Upper lobe of right lung (tissue), 1 donor: Measurements from ENCODE around the gene SYT6. TPM values are rescaled to one million over a fixed set of nuclear protein-coding genes. Genes with fewer than 3 reads are reported as not detected.

Experiments used
- ATAC-seq: fragments of 200-7000 bp; cut with Tn5 transposase; one replicate; pipeline ENCODE4 v1.9.1; 2020; ENCODE audit warnings: mild to moderate bottlenecking, moderate library complexity
- DNase-seq: peaks from one replicate; pipeline ENCODE4 v3.0.0-alpha.2; 2020
- H3K27ac ChIP-seq: fragments of 200-600 bp; one replicate; pipeline ENCODE4 v1.8.0; 2022
- H3K27me3 ChIP-seq: fragments of 200-600 bp; one replicate; pipeline ENCODE4 v1.8.0; 2022; ENCODE audit warnings: mild to moderate bottlenecking
- H3K36me3 ChIP-seq: fragments of 200-600 bp; one replicate; pipeline ENCODE4 v1.8.0; 2022
- H3K4me1 ChIP-seq: fragments of 200-600 bp; one replicate; pipeline ENCODE4 v1.8.0; 2022
- H3K4me3 ChIP-seq: fragments of 200-600 bp; one replicate; pipeline ENCODE4 v1.8.0; 2022; ENCODE audit warnings: mild to moderate bottlenecking
- H3K9me3 ChIP-seq: fragments of 200-600 bp; one replicate; pipeline ENCODE4 v1.8.0; 2022
- intact Hi-C: fragments of 100-400 bp; cut with DNase I; formaldehyde crosslinking; loops from one replicate; pipeline ENCODE4 v1.11.0; 2022
- total RNA-seq: library from RNA; stranded (reverse); fragmentation: NEBNext Ultra II Directional; extraction: Animal tissue kit (Norgen Biotek cat#: 25700); gene quantifications from one replicate; pipeline ENCODE4 v1.2.1, GENCODE V29; 2021
- TF ChIP-seq, protein P1 (sequence below): fragments of 200-600 bp; IDR thresholded peaks from one replicate; pipeline ENCODE4 v1.8.0; 2022; ENCODE audit warnings: antibody characterized with exemption
- donor health status: DM: no; HTN: yes; CAD: no; lungs with severe emphysema.

SYT6 gene
- total RNA-seq, 1 donor from 2014 or later, result not detected

DNA sequence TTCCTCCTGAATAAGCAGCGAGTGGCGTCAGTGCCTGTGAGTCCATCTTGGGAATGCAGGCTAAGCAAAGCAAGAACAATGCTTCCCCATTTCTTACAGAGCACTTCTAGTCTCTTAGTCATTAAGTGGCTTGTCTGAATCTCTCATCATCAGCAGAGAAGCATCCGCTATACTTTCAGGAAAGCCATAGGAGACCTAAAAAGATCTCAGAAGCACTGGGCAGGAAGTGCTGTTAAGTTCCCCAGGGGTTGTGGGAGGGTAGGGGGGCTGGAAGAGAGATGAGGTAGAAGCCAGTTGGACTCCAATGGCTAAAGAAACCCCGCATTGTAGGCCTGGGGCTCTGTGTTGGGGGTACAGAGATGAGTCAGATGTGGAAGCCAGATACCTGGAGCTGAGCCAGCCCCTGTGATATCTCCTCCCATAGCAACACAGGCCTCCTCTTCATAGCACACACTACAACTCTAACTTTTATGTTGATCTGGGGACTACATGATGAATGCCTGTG is 44.9 kb downstream of the SYT6 start:
- intact Hi-C loops, result no loop called here
- no peaks in the 10 kb centered on the region for H3K36me3 ChIP-seq
- H3K27me3 ChIP-seq, result no peaks in the 10 kb centered on the region
- TF ChIP-seq, protein P1, sequence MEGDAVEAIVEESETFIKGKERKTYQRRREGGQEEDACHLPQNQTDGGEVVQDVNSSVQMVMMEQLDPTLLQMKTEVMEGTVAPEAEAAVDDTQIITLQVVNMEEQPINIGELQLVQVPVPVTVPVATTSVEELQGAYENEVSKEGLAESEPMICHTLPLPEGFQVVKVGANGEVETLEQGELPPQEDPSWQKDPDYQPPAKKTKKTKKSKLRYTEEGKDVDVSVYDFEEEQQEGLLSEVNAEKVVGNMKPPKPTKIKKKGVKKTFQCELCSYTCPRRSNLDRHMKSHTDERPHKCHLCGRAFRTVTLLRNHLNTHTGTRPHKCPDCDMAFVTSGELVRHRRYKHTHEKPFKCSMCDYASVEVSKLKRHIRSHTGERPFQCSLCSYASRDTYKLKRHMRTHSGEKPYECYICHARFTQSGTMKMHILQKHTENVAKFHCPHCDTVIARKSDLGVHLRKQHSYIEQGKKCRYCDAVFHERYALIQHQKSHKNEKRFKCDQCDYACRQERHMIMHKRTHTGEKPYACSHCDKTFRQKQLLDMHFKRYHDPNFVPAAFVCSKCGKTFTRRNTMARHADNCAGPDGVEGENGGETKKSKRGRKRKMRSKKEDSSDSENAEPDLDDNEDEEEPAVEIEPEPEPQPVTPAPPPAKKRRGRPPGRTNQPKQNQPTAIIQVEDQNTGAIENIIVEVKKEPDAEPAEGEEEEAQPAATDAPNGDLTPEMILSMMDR, result no peak
- DNase-seq (no peak), ATAC-seq (no peak)
- no peak overlapping the region for H3K27ac ChIP-seq
- no peaks in the 10 kb centered on the region for H3K9me3 ChIP-seq
- H3K4me3 ChIP-seq, result no peak overlapping the region
- no peaks in the 10 kb centered on the region for H3K4me1 ChIP-seq

DNA sequence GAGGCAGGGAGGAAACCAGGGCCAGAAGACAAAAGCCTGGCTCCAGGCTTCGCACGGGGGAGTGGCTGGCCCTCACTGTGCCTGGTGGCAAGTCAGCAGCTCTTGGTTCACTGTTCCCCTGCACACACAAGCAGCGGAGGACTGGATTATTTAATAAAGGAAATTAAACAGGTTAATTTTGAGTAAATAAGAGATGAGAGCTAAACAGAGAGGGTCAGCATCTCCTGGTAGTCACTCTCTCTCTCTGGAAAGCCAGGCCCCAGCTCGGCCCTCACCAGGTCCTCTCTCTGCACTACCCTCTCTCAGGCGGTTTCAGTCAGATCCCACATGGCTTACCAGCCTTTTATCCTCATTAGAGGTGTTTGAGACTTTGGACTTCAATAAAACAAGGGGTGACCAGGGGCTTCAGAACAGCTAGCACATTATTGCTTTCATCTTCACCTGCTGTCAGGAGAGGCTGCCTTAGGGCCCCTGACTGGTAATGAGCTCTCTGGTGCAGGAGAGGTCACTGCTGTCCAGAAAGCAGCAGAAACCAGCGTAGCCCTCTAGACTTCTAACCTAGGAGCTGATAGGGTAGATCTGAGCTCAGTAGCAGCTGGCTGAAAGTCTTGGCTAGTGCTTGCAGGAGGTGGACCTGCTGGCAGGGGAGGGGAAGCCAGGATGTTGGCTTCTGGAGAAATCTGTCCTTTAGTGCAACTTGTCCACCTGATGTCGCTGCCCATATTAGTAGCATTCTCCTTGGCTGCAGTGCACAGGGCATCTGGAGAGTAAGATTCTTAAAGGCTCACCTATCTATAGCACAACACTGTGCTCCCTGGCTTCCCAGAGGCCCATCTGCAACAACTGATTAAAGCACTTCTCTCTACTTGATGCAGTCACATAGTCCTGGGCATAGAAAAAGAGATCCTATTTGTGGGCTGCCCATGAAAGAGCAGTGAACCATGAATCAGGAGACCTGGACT is 45.9 kb downstream of the SYT6 start:
- intact Hi-C loops, result no loop called here
- H3K4me3 ChIP-seq, result no peak overlapping the region
- TF ChIP-seq, protein P1, result no peak
- no peak for DNase-seq
- H3K9me3 ChIP-seq, result no peaks in the 10 kb centered on the region
- no peak overlapping the region for H3K27ac ChIP-seq
- no peaks in the 10 kb centered on the region for H3K27me3 ChIP-seq
- no peak for ATAC-seq
- no peaks in the 10 kb centered on the region for H3K36me3 ChIP-seq
- H3K4me1 ChIP-seq, result no peaks in the 10 kb centered on the region

DNA sequence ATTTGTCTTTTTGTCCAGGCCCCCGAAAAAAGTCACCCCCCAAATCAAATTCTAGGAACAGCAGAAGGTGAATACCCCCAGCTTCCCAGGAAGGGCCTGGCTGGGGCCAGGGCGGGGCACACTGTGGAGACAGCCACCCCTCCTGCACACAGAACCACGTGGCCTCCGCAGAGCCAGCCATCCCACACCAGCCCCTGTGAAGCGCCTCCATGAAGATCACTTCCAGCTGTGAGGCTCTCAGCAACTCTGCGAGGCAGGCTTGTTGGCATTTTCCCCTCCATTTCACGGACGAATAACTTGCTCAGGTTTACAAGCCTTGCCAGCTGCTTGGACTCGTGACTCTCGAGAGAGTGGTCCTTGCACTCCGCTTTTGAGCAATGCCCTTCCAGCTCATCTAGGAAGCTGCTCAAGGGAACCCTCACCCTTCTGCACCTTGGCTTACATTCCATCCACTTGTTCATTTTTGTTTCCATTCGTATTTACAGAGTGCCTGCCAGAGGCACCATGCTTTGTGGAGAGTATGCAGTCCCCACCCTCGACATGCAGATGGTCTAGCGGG is 48.2 kb downstream of the SYT6 start:
- DNase-seq, result no peak
- H3K4me3 ChIP-seq, result no peak overlapping the region

DNA sequence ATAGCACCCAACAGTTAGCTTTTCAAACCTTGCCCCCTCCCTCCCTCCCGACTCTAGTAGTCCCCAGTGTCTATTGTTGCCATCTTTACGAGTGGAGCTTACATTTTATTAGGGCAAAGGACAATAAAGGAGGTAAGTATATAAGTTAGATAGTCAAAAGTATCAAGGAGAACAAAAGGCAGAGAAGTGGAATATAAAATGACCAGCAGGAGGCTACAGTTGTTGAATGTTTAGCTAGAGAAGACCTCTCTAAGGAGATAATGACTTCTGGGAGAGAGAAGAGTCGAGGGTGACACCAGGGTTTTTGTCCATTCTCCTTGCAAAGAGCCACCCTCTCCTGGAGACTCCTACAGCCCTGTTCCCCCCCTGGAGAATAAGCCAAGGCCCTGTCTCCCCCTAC is 48.7 kb downstream of the SYT6 start:
- no peak for DNase-seq
- TF ChIP-seq, protein P1, result no peak
- Histone ChIP-seq H3K27ac (no peak overlapping the region), H3K9me3 (no peaks in the 10 kb centered on the region), H3K4me3 (no peak overlapping the region), H3K27me3 (no peaks in the 10 kb centered on the region), H3K4me1 (no peaks in the 10 kb centered on the region), H3K36me3 (no peaks in the 10 kb centered on the region)
- ATAC-seq, result no peak
- intact Hi-C loops, result no loop called here

More for the DNA sequence above, 48.2 kb downstream of the SYT6 start:
- no peaks in the 10 kb centered on the region for H3K9me3 ChIP-seq
- H3K27me3 ChIP-seq, result no peaks in the 10 kb centered on the region
- H3K27ac ChIP-seq, result no peak overlapping the region
- TF ChIP-seq, protein P1, result no peak
- no peaks in the 10 kb centered on the region for H3K4me1 ChIP-seq
- H3K36me3 ChIP-seq, result no peaks in the 10 kb centered on the region
- intact Hi-C loops, result no loop called here
- no peak for ATAC-seq

DNA sequence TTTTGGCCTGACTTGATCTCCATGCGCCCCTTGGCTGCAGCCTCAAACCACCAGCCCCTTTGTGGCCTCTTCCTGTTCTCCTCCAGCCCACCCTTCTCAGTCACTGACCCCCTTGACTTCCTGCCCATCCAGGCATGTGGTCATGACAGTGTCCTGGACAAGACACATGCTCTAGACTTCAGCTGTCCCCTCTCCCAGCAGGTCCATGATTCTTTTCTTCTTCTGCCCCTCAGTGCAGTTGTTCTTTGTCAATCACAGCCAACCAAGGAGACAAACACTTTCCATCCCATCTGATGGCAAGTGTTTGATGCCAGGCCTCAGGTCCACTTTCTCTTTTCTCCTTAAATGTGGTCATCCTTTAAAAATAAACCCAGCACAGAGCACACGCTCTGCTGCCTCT is 49.7 kb downstream of the SYT6 start:
- TF ChIP-seq, protein P1, result no peak
- intact Hi-C loops, result no loop called here
- DNase-seq, result no peak
- no peak overlapping the region for H3K4me3 ChIP-seq
- ATAC-seq, result no peak
- H3K4me1 ChIP-seq, result no peaks in the 10 kb centered on the region
- H3K9me3 ChIP-seq, result no peaks in the 10 kb centered on the region
- no peaks in the 10 kb centered on the region for H3K36me3 ChIP-seq
- no peak overlapping the region for H3K27ac ChIP-seq
- no peaks in the 10 kb centered on the region for H3K27me3 ChIP-seq
